ENCODE data around the gene CLECL1.
"Not testable (repeated sequence)": the region's sequence is repeated elsewhere in the genome, so short reads cannot be mapped to it uniquely, and the experiment has no call there.

The CLECL1 gene

GRCh38 chr12:9692909-9693308 lies 40.0 kb downstream of the CLECL1 start:
- no peak for TF ChIP-seq CTCF (IDR thresholded peaks at IDR 0.05; ENCODE audit: insufficient read depth, low read depth, low read length, missing control alignments)
- no peak overlapping the region for H3K4me3 ChIP-seq (ENCODE audit: low read length)
- DNase-seq (ENCODE audit: low read depth): peak; percentile 44

GRCh38 chr12:9687228-9687627 lies 45.7 kb downstream of the CLECL1 start:
- TF ChIP-seq CTCF (IDR thresholded peaks at IDR 0.05; ENCODE audit: insufficient read depth, low read depth, low read length, missing control alignments): no peak
- H3K4me3 ChIP-seq (ENCODE audit: low read length): no peak overlapping the region
- DNase-seq (ENCODE audit: low read depth): peak; percentile 85

- DNase-seq (ENCODE audit: low read depth): no peak
- TF ChIP-seq CTCF (IDR thresholded peaks at IDR 0.05; ENCODE audit: insufficient read depth, low read depth, low read length, missing control alignments): no peak
- no peak overlapping the region for H3K4me3 ChIP-seq (ENCODE audit: low read length)
Observed at GRCh38 chr12:9685915-9686314, 47.0 kb downstream of the CLECL1 start.

GRCh38 chr12:9685366-9685765 lies 47.5 kb downstream of the CLECL1 start:
- DNase-seq (ENCODE audit: low read depth); H3K4me3 ChIP-seq (ENCODE audit: low read length): not testable (repeated sequence)

- DNase-seq (ENCODE audit: low read depth); H3K4me3 ChIP-seq (ENCODE audit: low read length): not testable (repeated sequence)
Observed at GRCh38 chr12:9682949-9683348, 49.9 kb downstream of the CLECL1 start.

GRCh38 chr12:9682508-9682907 lies 50.4 kb downstream of the CLECL1 start:
- not testable (repeated sequence) for H3K4me3 ChIP-seq (ENCODE audit: low read length); DNase-seq (ENCODE audit: low read depth)

- H3K4me3 ChIP-seq (ENCODE audit: low read length): no peak overlapping the region
- TF ChIP-seq CTCF (IDR thresholded peaks at IDR 0.05; ENCODE audit: insufficient read depth, low read depth, low read length, missing control alignments): no peak
- no peak for DNase-seq (ENCODE audit: low read depth)
Observed at GRCh38 chr12:9674226-9674590, 58.7 kb downstream of the CLECL1 start.

GRCh38 chr12:9673404-9674225 lies 59.3 kb downstream of the CLECL1 start:
- no peak overlapping the region for H3K4me3 ChIP-seq (ENCODE audit: low read length)
- peak; percentile 95 for DNase-seq (ENCODE audit: low read depth)
- TF ChIP-seq CTCF (IDR thresholded peaks at IDR 0.05; ENCODE audit: insufficient read depth, low read depth, low read length, missing control alignments): no peak
